Neural cell (in vitro differentiated cells): ENCODE results near the gene GPR173. TPM values are rescaled to one million over a fixed set of nuclear protein-coding genes. Genes with fewer than 3 reads are reported as not detected.

Experiments used
- H2AFZ ChIP-seq: fragments of 200-600, 300-800 bp; sonication (generic), shearing (Covaris generic); 2 replicates; pipeline ENCODE4 v1.6.0; 2014; ENCODE audit warnings: low read depth, mild to moderate bottlenecking, antibody characterized with exemption, low read length, moderate library complexity
- H3F3A ChIP-seq: fragments of 200-600 bp; shearing (Covaris generic); 2 replicates; pipeline ENCODE4 v1.6.1; 2016; ENCODE audit warnings: mild to moderate bottlenecking, moderate library complexity, mixed read lengths, antibody characterized with exemption, low read length; ENCODE audit not compliant: insufficient read depth, poor library complexity, severe bottlenecking
- H3K27ac ChIP-seq: fragments of 200-600, 300-800 bp; sonication (generic), shearing (Covaris generic); 2 replicates; pipeline ENCODE4 v1.5.1; 2014; ENCODE audit warnings: mild to moderate bottlenecking, low read length, moderate library complexity
- H3K27me3 ChIP-seq: fragments of 300-800, 200-600 bp; sonication (generic), shearing (Covaris generic); 2 replicates; pipeline ENCODE4 v1.6.0; 2014; ENCODE audit warnings: mild to moderate bottlenecking, low read depth, low read length, moderate library complexity; ENCODE audit not compliant: insufficient read depth
- H3K36me3 ChIP-seq: fragments of 300-800, 200-600 bp; sonication (generic), shearing (Covaris generic); 2 replicates; pipeline ENCODE4 v1.5.1; 2014; ENCODE audit warnings: mild to moderate bottlenecking, antibody characterized with exemption, low read length, moderate library complexity; ENCODE audit not compliant: insufficient read depth
- H3K4me2 ChIP-seq: fragments of 300-800, 200-600 bp; sonication (generic), shearing (Covaris generic); 2 replicates; pipeline ENCODE4 v1.6.0; 2014; ENCODE audit warnings: mild to moderate bottlenecking, low read length
- H3K4me3 ChIP-seq: fragments of 300-800, 200-600 bp; sonication (generic), shearing (Covaris generic); 2 replicates; pipeline ENCODE4 v1.5.1; 2014; ENCODE audit warnings: mild to moderate bottlenecking, low read length, moderate library complexity
- H3K79me2 ChIP-seq: fragments of 200-600 bp; shearing (Covaris generic); replicated peaks from 2 replicates; pipeline ENCODE4 v1.6.0; 2014; ENCODE audit warnings: mild to moderate bottlenecking, low read length, moderate library complexity; ENCODE audit not compliant: insufficient read depth
- H3K9ac ChIP-seq: fragments of 300-800, 200-600 bp; sonication (generic), shearing (Covaris generic); 2 replicates; pipeline ENCODE4 v1.6.1; 2016; ENCODE audit warnings: mild to moderate bottlenecking, low read length, mixed read lengths
- H3K9me2 ChIP-seq: fragments of 200-600 bp; shearing (Covaris generic); 2 replicates; pipeline ENCODE4 v1.6.1; 2016; ENCODE audit warnings: mild to moderate bottlenecking, low read length, mixed read lengths; ENCODE audit not compliant: insufficient read depth
- H3K9me3 ChIP-seq: fragments of 200-600, 300-800 bp; sonication (generic), shearing (Covaris generic); 2 replicates; pipeline ENCODE4 v1.6.1; 2016; ENCODE audit warnings: mild to moderate bottlenecking, mixed run types, low read length, moderate library complexity, mixed read lengths
- H4K20me1 ChIP-seq: fragments of 200-600 bp; shearing (Covaris generic); 2 replicates; pipeline ENCODE4 v1.6.1; 2016; ENCODE audit warnings: mild to moderate bottlenecking, mixed run types; ENCODE audit not compliant: insufficient read depth
- CTCF ChIP-seq: fragments of 450-650 bp; IDR thresholded peaks from 2 replicates; pipeline ENCODE4 v1.5.1; 2014; ENCODE audit warnings: antibody characterized with exemption, mild to moderate bottlenecking, moderate library complexity; ENCODE audit not compliant: poor library complexity, severe bottlenecking
- EP300 ChIP-seq: fragments of 450-650 bp; conservative IDR thresholded peaks from 2 replicates; pipeline ENCODE4 v1.6.1; 2014; ENCODE audit warnings: antibody characterized with exemption, mild to moderate bottlenecking, moderate library complexity; ENCODE audit not compliant: poor library complexity, severe bottlenecking
- EZH2 ChIP-seq: fragments of 200-600, 300-800 bp; shearing (Covaris generic), sonication (generic); IDR thresholded peaks from 2 replicates; pipeline ENCODE4 v1.6.1; 2014; ENCODE audit warnings: antibody characterized with exemption, low read length, borderline replicate concordance, mild to moderate bottlenecking; ENCODE audit not compliant: insufficient read depth, poor library complexity, severe bottlenecking
- MXI1 ChIP-seq: fragments of 450-650 bp; conservative IDR thresholded peaks from 2 replicates; pipeline ENCODE4 v1.6.1; 2014; ENCODE audit warnings: antibody characterized with exemption, mild to moderate bottlenecking; ENCODE audit not compliant: poor library complexity, severe bottlenecking
- POLR2AphosphoS5 ChIP-seq: IDR thresholded peaks from 2 replicates; pipeline ENCODE4 v1.6.1; 2012
- RAD21 ChIP-seq: fragments of 450-650 bp; conservative IDR thresholded peaks from 2 replicates; pipeline ENCODE4 v1.6.1; 2014; ENCODE audit warnings: antibody characterized with exemption, mild to moderate bottlenecking, moderate library complexity
- SMC3 ChIP-seq: fragments of 450-650 bp; conservative IDR thresholded peaks from 2 replicates; pipeline ENCODE4 v1.6.1; 2014; ENCODE audit warnings: antibody characterized with exemption, mild to moderate bottlenecking, moderate library complexity; ENCODE audit not compliant: poor library complexity
- TAF1 ChIP-seq: IDR thresholded peaks from 2 replicates; pipeline ENCODE4 v1.6.1; 2012; ENCODE audit warnings: low read depth
- polyA plus RNA-seq: library from polyadenylated mRNA; depleted of rRNA; stranded (reverse); fragments of >200 nt; gene quantifications from 2 replicates; pipeline ENCODE4 v1.2.3, GENCODE V29; 2014
- TF ChIP-seq, protein P1 (sequence below): IDR thresholded peaks from 2 replicates; pipeline ENCODE4 v1.6.1; 2012; ENCODE audit warnings: borderline replicate concordance

Gene GPR173
- polyA plus RNA-seq, 1 donor from 2014 or later = 26.9 TPM

- Histone ChIP-seq H3K4me3 (no peak overlapping the region), H3K4me2 (no peak overlapping the region), H4K20me1 (no peaks in the 10 kb centered on the region), H3K9me2 (no peaks in the 10 kb centered on the region), H3K9me3 (no peaks in the 10 kb centered on the region), H3K27ac (no peak overlapping the region), H3K79me2 (no peaks in the 10 kb centered on the region), H2AFZ (no peak overlapping the region), H3K27me3 (no peaks in the 10 kb centered on the region), H3F3A (no peaks in the 10 kb centered on the region), H3K9ac (no peak overlapping the region), H3K36me3 (no peaks in the 10 kb centered on the region)
- TF ChIP-seq MXI1 = no peak
- no peak for TF ChIP-seq SMC3
- TF ChIP-seq RAD21 = no peak
- TF ChIP-seq CTCF = no peak
- no peak for TF ChIP-seq EZH2
- no peak for TF ChIP-seq EP300
- TF ChIP-seq TAF1 = no peak
- TF ChIP-seq, protein P1, sequence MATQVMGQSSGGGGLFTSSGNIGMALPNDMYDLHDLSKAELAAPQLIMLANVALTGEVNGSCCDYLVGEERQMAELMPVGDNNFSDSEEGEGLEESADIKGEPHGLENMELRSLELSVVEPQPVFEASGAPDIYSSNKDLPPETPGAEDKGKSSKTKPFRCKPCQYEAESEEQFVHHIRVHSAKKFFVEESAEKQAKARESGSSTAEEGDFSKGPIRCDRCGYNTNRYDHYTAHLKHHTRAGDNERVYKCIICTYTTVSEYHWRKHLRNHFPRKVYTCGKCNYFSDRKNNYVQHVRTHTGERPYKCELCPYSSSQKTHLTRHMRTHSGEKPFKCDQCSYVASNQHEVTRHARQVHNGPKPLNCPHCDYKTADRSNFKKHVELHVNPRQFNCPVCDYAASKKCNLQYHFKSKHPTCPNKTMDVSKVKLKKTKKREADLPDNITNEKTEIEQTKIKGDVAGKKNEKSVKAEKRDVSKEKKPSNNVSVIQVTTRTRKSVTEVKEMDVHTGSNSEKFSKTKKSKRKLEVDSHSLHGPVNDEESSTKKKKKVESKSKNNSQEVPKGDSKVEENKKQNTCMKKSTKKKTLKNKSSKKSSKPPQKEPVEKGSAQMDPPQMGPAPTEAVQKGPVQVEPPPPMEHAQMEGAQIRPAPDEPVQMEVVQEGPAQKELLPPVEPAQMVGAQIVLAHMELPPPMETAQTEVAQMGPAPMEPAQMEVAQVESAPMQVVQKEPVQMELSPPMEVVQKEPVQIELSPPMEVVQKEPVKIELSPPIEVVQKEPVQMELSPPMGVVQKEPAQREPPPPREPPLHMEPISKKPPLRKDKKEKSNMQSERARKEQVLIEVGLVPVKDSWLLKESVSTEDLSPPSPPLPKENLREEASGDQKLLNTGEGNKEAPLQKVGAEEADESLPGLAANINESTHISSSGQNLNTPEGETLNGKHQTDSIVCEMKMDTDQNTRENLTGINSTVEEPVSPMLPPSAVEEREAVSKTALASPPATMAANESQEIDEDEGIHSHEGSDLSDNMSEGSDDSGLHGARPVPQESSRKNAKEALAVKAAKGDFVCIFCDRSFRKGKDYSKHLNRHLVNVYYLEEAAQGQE = no peak
- no peak for TF ChIP-seq POLR2AphosphoS5
Measured at GRCh38 chrX:53065104-53065503, 16.5 kb downstream of the GPR173 start.

DNA sequence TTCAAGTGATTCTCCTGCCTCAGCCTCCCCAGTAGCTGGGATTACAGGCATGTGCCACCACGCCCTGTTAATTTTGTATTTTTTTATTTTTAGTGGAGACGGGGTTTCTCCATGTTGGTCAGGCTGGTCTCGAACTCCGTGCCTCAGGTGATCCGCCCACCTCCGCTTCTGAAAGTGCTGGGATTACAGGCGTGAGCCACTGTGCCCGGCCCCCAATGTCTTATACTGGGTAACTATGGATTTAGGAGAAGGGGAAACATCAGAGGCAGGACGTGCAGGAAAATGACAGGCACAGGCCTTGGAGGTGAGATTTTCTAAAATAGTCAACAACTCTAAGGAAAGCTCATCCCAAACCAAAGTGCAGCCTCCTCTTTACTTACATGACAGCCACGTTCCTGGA, 22.5 kb downstream of the GPR173 start:
- Histone ChIP-seq H3K27me3 (no peaks in the 10 kb centered on the region), H2AFZ (no peak overlapping the region), H3K27ac (no peak overlapping the region), H3K9me2 (no peaks in the 10 kb centered on the region), H4K20me1 (no peaks in the 10 kb centered on the region), H3K9ac (no peak overlapping the region), H3K79me2 (no peaks in the 10 kb centered on the region), H3F3A (no peaks in the 10 kb centered on the region), H3K36me3 (no peaks in the 10 kb centered on the region), H3K9me3 (no peaks in the 10 kb centered on the region), H3K4me2 (no peak overlapping the region), H3K4me3 (no peak overlapping the region)
- TF ChIP-seq EP300 (no peak), EZH2 (no peak), POLR2AphosphoS5 (no peak), CTCF (no peak), MXI1 (no peak)
